Stomach (tissue), 4 donors: ENCODE results near the gene SORCS3.

Experiments used
- CTCF ChIP-seq, 7 experiments: fragments of 450-650 bp in 4 of 7; fragments of 200-600 bp in 3 of 7; sonication (generic) in 3 of 7; IDR thresholded peaks; one replicate each; pipeline ENCODE4 v1.5.1; 2016 to 2019; ENCODE audit warnings: antibody characterized with exemption in 7 of 7, control low read depth in 2 of 7, mild to moderate bottlenecking in 1 of 7
- POLR2AphosphoS5 ChIP-seq, 3 donors: sonication (generic); formaldehyde crosslinking; IDR thresholded peaks; one replicate each; pipeline ENCODE4 v1.6.1; 2016; ENCODE audit warnings: antibody characterized with exemption in 3 of 3

GRCh38 chr10:105148921-105149320, 507.8 kb downstream of the SORCS3 start:
- TF ChIP-seq POLR2AphosphoS5 (IDR thresholded peaks at IDR 0.05) = no peak
- no peak for TF ChIP-seq CTCF (IDR thresholded peaks at IDR 0.05)
